Measurements from ENCODE around the gene CFAP69.

The CFAP69 gene

GRCh38 chr7:90216771-90217170 is 28.2 kb upstream of the CFAP69 start:
- H3K36me3 ChIP-seq (ENCODE audit: insufficient read depth, low read length) = no peaks in the 10 kb centered on the region
- H3K4me1 ChIP-seq (ENCODE audit: insufficient read depth, low read length) = peaks cover 32% of the 10 kb centered on the region
- H3K9ac ChIP-seq (ENCODE audit: low read depth, low read length) = no peak overlapping the region
- H3K27ac ChIP-seq (ENCODE audit: low read depth, low read length) = no peak overlapping the region
- WGBS = 88% methylated on average over 2 of the region's 2 CpGs
- H3K4me3 ChIP-seq (ENCODE audit: low read length) = no peak overlapping the region
- H3K9me3 ChIP-seq (ENCODE audit: insufficient read depth, low read depth, low read length) = no peaks in the 10 kb centered on the region
- H3K27me3 ChIP-seq (ENCODE audit: insufficient read depth, low read length) = peaks cover 6% of the 10 kb centered on the region

- Histone ChIP-seq H3K4me3 (ENCODE audit: low read length) (no peak overlapping the region), H3K9me3 (ENCODE audit: insufficient read depth, low read depth, low read length) (no peaks in the 10 kb centered on the region), H3K27ac (ENCODE audit: low read depth, low read length) (no peak overlapping the region), H3K4me1 (ENCODE audit: insufficient read depth, low read length) (peaks cover 27% of the 10 kb centered on the region), H3K36me3 (ENCODE audit: insufficient read depth, low read length) (peaks cover 9% of the 10 kb centered on the region; the same call in 1 of the 2 replicates), H3K27me3 (ENCODE audit: insufficient read depth, low read length) (no peaks in the 10 kb centered on the region), H3K9ac (ENCODE audit: low read depth, low read length) (no peak overlapping the region)
Measured at GRCh38 chr7:90222390-90222789, 22.6 kb upstream of the CFAP69 start.

GRCh38 chr7:90222811-90223725 is 21.9 kb upstream of the CFAP69 start:
- Histone ChIP-seq H3K9ac (ENCODE audit: low read depth, low read length) (no peak overlapping the region), H3K36me3 (ENCODE audit: insufficient read depth, low read length) (peaks cover 9% of the 10 kb centered on the region; the same call in 1 of the 2 replicates), H3K4me3 (ENCODE audit: low read length) (no peak overlapping the region), H3K4me1 (ENCODE audit: insufficient read depth, low read length) (peaks cover 27% of the 10 kb centered on the region), H3K9me3 (ENCODE audit: insufficient read depth, low read depth, low read length) (no peaks in the 10 kb centered on the region), H3K27me3 (ENCODE audit: insufficient read depth, low read length) (no peaks in the 10 kb centered on the region), H3K27ac (ENCODE audit: low read depth, low read length) (no peak overlapping the region)
- WGBS = 95% methylated on average over 5 of the region's 5 CpGs

GRCh38 chr7:90224195-90224594 is 20.8 kb upstream of the CFAP69 start:
- H3K4me1 ChIP-seq (ENCODE audit: insufficient read depth, low read length) = peaks cover 27% of the 10 kb centered on the region
- H3K36me3 ChIP-seq (ENCODE audit: insufficient read depth, low read length) = peaks cover 9% of the 10 kb centered on the region; the same call in 1 of the 2 replicates
- H3K27ac ChIP-seq (ENCODE audit: low read depth, low read length) = peak overlapping the region; percentile 69
- no peak overlapping the region; the same call in 1 of the 2 replicates for H3K4me3 ChIP-seq (ENCODE audit: low read length)
- no peaks in the 10 kb centered on the region for H3K9me3 ChIP-seq (ENCODE audit: insufficient read depth, low read depth, low read length)
- peak overlapping the region; percentile 38; the same call in 1 of the 2 replicates for H3K9ac ChIP-seq (ENCODE audit: low read depth, low read length)
- no peaks in the 10 kb centered on the region for H3K27me3 ChIP-seq (ENCODE audit: insufficient read depth, low read length)
- 9% methylated on average over 3 of the region's 3 CpGs for WGBS

- WGBS = 93% methylated on average over 2 of the region's 3 CpGs
- Histone ChIP-seq H3K27ac (ENCODE audit: low read depth, low read length) (peak overlapping the region; percentile 69), H3K36me3 (ENCODE audit: insufficient read depth, low read length) (peaks cover 9% of the 10 kb centered on the region; the same call in 1 of the 2 replicates), H3K9me3 (ENCODE audit: insufficient read depth, low read depth, low read length) (no peaks in the 10 kb centered on the region), H3K27me3 (ENCODE audit: insufficient read depth, low read length) (no peaks in the 10 kb centered on the region), H3K4me1 (ENCODE audit: insufficient read depth, low read length) (peaks cover 35% of the 10 kb centered on the region), H3K9ac (ENCODE audit: low read depth, low read length) (no peak overlapping the region), H3K4me3 (ENCODE audit: low read length) (no peak overlapping the region)
Measured at GRCh38 chr7:90225181-90225580, 19.8 kb upstream of the CFAP69 start.

- Histone ChIP-seq H3K27ac (ENCODE audit: low read depth, low read length) (no peak overlapping the region), H3K27me3 (ENCODE audit: insufficient read depth, low read length) (no peaks in the 10 kb centered on the region), H3K9ac (ENCODE audit: low read depth, low read length) (no peak overlapping the region), H3K9me3 (ENCODE audit: insufficient read depth, low read depth, low read length) (no peaks in the 10 kb centered on the region), H3K36me3 (ENCODE audit: insufficient read depth, low read length) (peaks cover 9% of the 10 kb centered on the region; the same call in 1 of the 2 replicates), H3K4me1 (ENCODE audit: insufficient read depth, low read length) (peaks cover 35% of the 10 kb centered on the region), H3K4me3 (ENCODE audit: low read length) (no peak overlapping the region)
- WGBS = 90% methylated on average over 1 of the region's 1 CpG
Measured at GRCh38 chr7:90225601-90226000, 19.4 kb upstream of the CFAP69 start.

GRCh38 chr7:90227259-90227658 is 17.7 kb upstream of the CFAP69 start:
- no peak overlapping the region for H3K27ac ChIP-seq (ENCODE audit: low read depth, low read length)

GRCh38 chr7:90229682-90230081 is 15.3 kb upstream of the CFAP69 start:
- H3K27me3 ChIP-seq (ENCODE audit: insufficient read depth, low read length) = no peaks in the 10 kb centered on the region
- H3K4me1 ChIP-seq (ENCODE audit: insufficient read depth, low read length) = peaks cover 20% of the 10 kb centered on the region
- peaks cover 9% of the 10 kb centered on the region; the same call in 1 of the 2 replicates for H3K36me3 ChIP-seq (ENCODE audit: insufficient read depth, low read length)
- H3K9ac ChIP-seq (ENCODE audit: low read depth, low read length) = no peak overlapping the region
- no peak overlapping the region for H3K4me3 ChIP-seq (ENCODE audit: low read length)
- H3K9me3 ChIP-seq (ENCODE audit: insufficient read depth, low read depth, low read length) = no peaks in the 10 kb centered on the region
- no peak overlapping the region for H3K27ac ChIP-seq (ENCODE audit: low read depth, low read length)
- WGBS = 97% methylated on average over 2 of the region's 2 CpGs

More at GRCh38 chr7:90227259-90227658, 17.7 kb upstream of the CFAP69 start:
- Histone ChIP-seq H3K27me3 (ENCODE audit: insufficient read depth, low read length) (no peaks in the 10 kb centered on the region), H3K9ac (ENCODE audit: low read depth, low read length) (no peak overlapping the region), H3K4me1 (ENCODE audit: insufficient read depth, low read length) (peaks cover 35% of the 10 kb centered on the region), H3K4me3 (ENCODE audit: low read length) (no peak overlapping the region), H3K36me3 (ENCODE audit: insufficient read depth, low read length) (peaks cover 9% of the 10 kb centered on the region; the same call in 1 of the 2 replicates), H3K9me3 (ENCODE audit: insufficient read depth, low read depth, low read length) (no peaks in the 10 kb centered on the region)
- over 99% methylated on average over 5 of the region's 5 CpGs for WGBS

- no peak overlapping the region for H3K27ac ChIP-seq (ENCODE audit: low read depth, low read length)
- H3K27me3 ChIP-seq (ENCODE audit: insufficient read depth, low read length) = no peaks in the 10 kb centered on the region
- peaks cover 9% of the 10 kb centered on the region; the same call in 1 of the 2 replicates for H3K4me1 ChIP-seq (ENCODE audit: insufficient read depth, low read length)
- H3K9ac ChIP-seq (ENCODE audit: low read depth, low read length) = no peak overlapping the region
- H3K9me3 ChIP-seq (ENCODE audit: insufficient read depth, low read depth, low read length) = no peaks in the 10 kb centered on the region
- peaks cover 6% of the 10 kb centered on the region; the same call in 1 of the 2 replicates for H3K36me3 ChIP-seq (ENCODE audit: insufficient read depth, low read length)
- no CpG with 5 or more reads among the region's 2 CpGs for WGBS
- no peak overlapping the region for H3K4me3 ChIP-seq (ENCODE audit: low read length)
Measured at GRCh38 chr7:90230834-90231233, 14.1 kb upstream of the CFAP69 start.

- no peak overlapping the region for H3K9ac ChIP-seq (ENCODE audit: low read depth, low read length)
- no peaks in the 10 kb centered on the region for H3K27me3 ChIP-seq (ENCODE audit: insufficient read depth, low read length)
- H3K9me3 ChIP-seq (ENCODE audit: insufficient read depth, low read depth, low read length) = no peaks in the 10 kb centered on the region
- no peak overlapping the region for H3K4me3 ChIP-seq (ENCODE audit: low read length)
- H3K27ac ChIP-seq (ENCODE audit: low read depth, low read length) = no peak overlapping the region
- peaks cover 8% of the 10 kb centered on the region; the same call in 1 of the 2 replicates for H3K4me1 ChIP-seq (ENCODE audit: insufficient read depth, low read length)
- WGBS = 100% methylated on average over 1 of the region's 3 CpGs
- H3K36me3 ChIP-seq (ENCODE audit: insufficient read depth, low read length) = peaks cover 6% of the 10 kb centered on the region; the same call in 1 of the 2 replicates
Measured at GRCh38 chr7:90231304-90231703, 13.7 kb upstream of the CFAP69 start.

GRCh38 chr7:90232430-90232829 is 12.5 kb upstream of the CFAP69 start:
- Histone ChIP-seq H3K9me3 (ENCODE audit: insufficient read depth, low read depth, low read length) (no peaks in the 10 kb centered on the region), H3K4me1 (ENCODE audit: insufficient read depth, low read length) (peaks cover 8% of the 10 kb centered on the region; the same call in 1 of the 2 replicates), H3K27me3 (ENCODE audit: insufficient read depth, low read length) (no peaks in the 10 kb centered on the region), H3K36me3 (ENCODE audit: insufficient read depth, low read length) (no peaks in the 10 kb centered on the region), H3K9ac (ENCODE audit: low read depth, low read length) (no peak overlapping the region), H3K4me3 (ENCODE audit: low read length) (no peak overlapping the region), H3K27ac (ENCODE audit: low read depth, low read length) (no peak overlapping the region)
- 96% methylated on average over 5 of the region's 5 CpGs for WGBS

Measured in HUES64 (cell line).